ENCODE measurements around the gene COQ10B.
A peak's percentile ranks its signal among the peaks of the same experiment; 100 is the strongest.
"Not testable (repeated sequence)": the region's sequence is repeated elsewhere in the genome, so short reads cannot be mapped to it uniquely, and the experiment has no call there.

Gene COQ10B

GRCh38 chr2:197432527-197432926 lies 20.8 kb upstream of the COQ10B start:
- Histone ChIP-seq H3K4me1 (ENCODE audit: control insufficient read depth, insufficient read depth, low read length) (peaks cover 54% of the 10 kb centered on the region), H3K4me3 (ENCODE audit: low read length) (peak overlapping the region; percentile 93)
- H3K27me3 ChIP-seq (replicated peaks; ENCODE audit: control insufficient read depth, insufficient read depth, low read length); DNase-seq (ENCODE audit: low read depth); H3K9ac ChIP-seq (ENCODE audit: low read length); H3K9me3 ChIP-seq (ENCODE audit: control insufficient read depth, low read length); H3K36me3 ChIP-seq (ENCODE audit: control insufficient read depth, insufficient read depth, low read length, severe bottlenecking): not testable (repeated sequence)

- H3K4me3 ChIP-seq (ENCODE audit: low read length): peak overlapping the region; percentile 93
- H3K4me1 ChIP-seq (ENCODE audit: control insufficient read depth, insufficient read depth, low read length): peaks cover 46% of the 10 kb centered on the region
- H3K27me3 ChIP-seq (replicated peaks; ENCODE audit: control insufficient read depth, insufficient read depth, low read length): no peaks in the 10 kb centered on the region
- no peaks in the 10 kb centered on the region for H3K9me3 ChIP-seq (ENCODE audit: control insufficient read depth, low read length)
- H3K9ac ChIP-seq (ENCODE audit: low read length): peak overlapping the region; percentile 100
- no peaks in the 10 kb centered on the region for H3K36me3 ChIP-seq (ENCODE audit: control insufficient read depth, insufficient read depth, low read length, severe bottlenecking)
- peak; percentile 54 for DNase-seq (ENCODE audit: low read depth)
Measured at GRCh38 chr2:197433780-197434438, 19.4 kb upstream of the COQ10B start.

- no peaks in the 10 kb centered on the region for H3K36me3 ChIP-seq (ENCODE audit: control insufficient read depth, insufficient read depth, low read length, severe bottlenecking)
- H3K9me3 ChIP-seq (ENCODE audit: control insufficient read depth, low read length): no peaks in the 10 kb centered on the region
- H3K4me1 ChIP-seq (ENCODE audit: control insufficient read depth, insufficient read depth, low read length): peaks cover 40% of the 10 kb centered on the region
- peak within 1 kb of the TSS; percentile 100 for H3K9ac ChIP-seq (ENCODE audit: low read length)
- peak within 1 kb of the TSS; percentile 93 for H3K4me3 ChIP-seq (ENCODE audit: low read length)
- DNase-seq (ENCODE audit: low read depth): peak; percentile 99
- no peaks in the 10 kb centered on the region for H3K27me3 ChIP-seq (replicated peaks; ENCODE audit: control insufficient read depth, insufficient read depth, low read length)
Measured at GRCh38 chr2:197434541-197435513, 18.5 kb upstream of the COQ10B start, which contains the start of gene SF3B1. TSS of gene SF3B1 (minus strand) at chr2:197435028. CDS start at chr2:197434999, 29 bp downstream.

- H3K9me3 ChIP-seq (ENCODE audit: control insufficient read depth, low read length): no peaks in the 10 kb centered on the region
- H3K9ac ChIP-seq (ENCODE audit: low read length): peak overlapping the region; percentile 100
- H3K4me3 ChIP-seq (ENCODE audit: low read length): peak overlapping the region; percentile 93
Measured at GRCh38 chr2:197435598-197436420, 17.5 kb upstream of the COQ10B start.

GRCh38 chr2:197437380-197437779 lies 16.0 kb upstream of the COQ10B start:
- Histone ChIP-seq H3K9ac (ENCODE audit: low read length) (no peak overlapping the region), H3K36me3 (ENCODE audit: control insufficient read depth, insufficient read depth, low read length, severe bottlenecking) (no peaks in the 10 kb centered on the region), H3K9me3 (ENCODE audit: control insufficient read depth, low read length) (no peaks in the 10 kb centered on the region), H3K27me3 (replicated peaks; ENCODE audit: control insufficient read depth, insufficient read depth, low read length) (no peaks in the 10 kb centered on the region), H3K4me1 (ENCODE audit: control insufficient read depth, insufficient read depth, low read length) (peaks cover 18% of the 10 kb centered on the region), H3K4me3 (ENCODE audit: low read length) (no peak overlapping the region)
- no peak for DNase-seq (ENCODE audit: low read depth)

More at GRCh38 chr2:197435598-197436420, 17.5 kb upstream of the COQ10B start:
- Histone ChIP-seq H3K4me1 (ENCODE audit: control insufficient read depth, insufficient read depth, low read length) (peaks cover 30% of the 10 kb centered on the region), H3K36me3 (ENCODE audit: control insufficient read depth, insufficient read depth, low read length, severe bottlenecking) (no peaks in the 10 kb centered on the region), H3K27me3 (replicated peaks; ENCODE audit: control insufficient read depth, insufficient read depth, low read length) (no peaks in the 10 kb centered on the region)
- no peak for DNase-seq (ENCODE audit: low read depth)

GRCh38 chr2:197442857-197443256 lies 10.5 kb upstream of the COQ10B start:
- H3K27me3 ChIP-seq (replicated peaks; ENCODE audit: control insufficient read depth, insufficient read depth, low read length): no peaks in the 10 kb centered on the region
- no peak overlapping the region for H3K9ac ChIP-seq (ENCODE audit: low read length)
- no peak for DNase-seq (ENCODE audit: low read depth)
- no peaks in the 10 kb centered on the region for H3K36me3 ChIP-seq (ENCODE audit: control insufficient read depth, insufficient read depth, low read length, severe bottlenecking)
- no peak overlapping the region for H3K4me3 ChIP-seq (ENCODE audit: low read length)
- H3K9me3 ChIP-seq (ENCODE audit: control insufficient read depth, low read length): no peaks in the 10 kb centered on the region
- peaks cover 7% of the 10 kb centered on the region for H3K4me1 ChIP-seq (ENCODE audit: control insufficient read depth, insufficient read depth, low read length)

- no peaks in the 10 kb centered on the region for H3K27me3 ChIP-seq (replicated peaks; ENCODE audit: control insufficient read depth, insufficient read depth, low read length)
- DNase-seq (ENCODE audit: low read depth): no peak
- H3K9me3 ChIP-seq (ENCODE audit: control insufficient read depth, low read length): no peaks in the 10 kb centered on the region
- H3K4me1 ChIP-seq (ENCODE audit: control insufficient read depth, insufficient read depth, low read length): peaks cover 7% of the 10 kb centered on the region
- H3K4me3 ChIP-seq (ENCODE audit: low read length): no peak overlapping the region
- no peaks in the 10 kb centered on the region for H3K36me3 ChIP-seq (ENCODE audit: control insufficient read depth, insufficient read depth, low read length, severe bottlenecking)
- peak overlapping the region; percentile 32 for H3K9ac ChIP-seq (ENCODE audit: low read length)
Measured at GRCh38 chr2:197445746-197446145, 7.6 kb upstream of the COQ10B start.

- no peak overlapping the region for H3K9ac ChIP-seq (ENCODE audit: low read length)
- no peak for DNase-seq (ENCODE audit: low read depth)
Measured at GRCh38 chr2:197446844-197447243, 6.5 kb upstream of the COQ10B start.

GRCh38 chr2:197450465-197450864 lies 2.9 kb upstream of the COQ10B start:
- H3K4me3 ChIP-seq (ENCODE audit: low read length): no peak overlapping the region
- no peak overlapping the region for H3K9ac ChIP-seq (ENCODE audit: low read length)
- H3K36me3 ChIP-seq (ENCODE audit: control insufficient read depth, insufficient read depth, low read length, severe bottlenecking): no peaks in the 10 kb centered on the region
- H3K27me3 ChIP-seq (replicated peaks; ENCODE audit: control insufficient read depth, insufficient read depth, low read length): no peaks in the 10 kb centered on the region
- no peak for DNase-seq (ENCODE audit: low read depth)
- H3K4me1 ChIP-seq (ENCODE audit: control insufficient read depth, insufficient read depth, low read length): peaks cover 20% of the 10 kb centered on the region
- no peaks in the 10 kb centered on the region for H3K9me3 ChIP-seq (ENCODE audit: control insufficient read depth, low read length)

More at GRCh38 chr2:197446844-197447243, 6.5 kb upstream of the COQ10B start:
- Histone ChIP-seq H3K27me3 (replicated peaks; ENCODE audit: control insufficient read depth, insufficient read depth, low read length) (no peaks in the 10 kb centered on the region), H3K4me1 (ENCODE audit: control insufficient read depth, insufficient read depth, low read length) (peaks cover 7% of the 10 kb centered on the region), H3K9me3 (ENCODE audit: control insufficient read depth, low read length) (no peaks in the 10 kb centered on the region), H3K4me3 (ENCODE audit: low read length) (no peak overlapping the region), H3K36me3 (ENCODE audit: control insufficient read depth, insufficient read depth, low read length, severe bottlenecking) (no peaks in the 10 kb centered on the region)

GRCh38 chr2:197450935-197451358 lies 2.4 kb upstream of the COQ10B start:
- H3K9ac ChIP-seq (ENCODE audit: low read length); DNase-seq (ENCODE audit: low read depth); H3K27me3 ChIP-seq (replicated peaks; ENCODE audit: control insufficient read depth, insufficient read depth, low read length); H3K4me3 ChIP-seq (ENCODE audit: low read length); H3K9me3 ChIP-seq (ENCODE audit: control insufficient read depth, low read length); H3K36me3 ChIP-seq (ENCODE audit: control insufficient read depth, insufficient read depth, low read length, severe bottlenecking): not testable (repeated sequence)
- peaks cover 18% of the 10 kb centered on the region for H3K4me1 ChIP-seq (ENCODE audit: control insufficient read depth, insufficient read depth, low read length)
